Activated CD8-positive, alpha-beta T cell treated with anti-CD3 and anti-CD28 coated beads for 36 hours (primary cell): ENCODE data around the gene SRSF2. TPM values are rescaled to one million over a fixed set of nuclear protein-coding genes. Genes with fewer than 3 reads are reported as not detected.
A peak's percentile ranks its signal among the peaks of the same experiment; 100 is the strongest.
"Not testable (repeated sequence)": the region's sequence is repeated elsewhere in the genome, so short reads cannot be mapped to it uniquely, and the experiment has no call there.

ENCODE experiments used
- ATAC-seq: fragments of 200-7000 bp; cut with Tn5 transposase; one replicate; pipeline ENCODE4 v1.10.0; 2021; ENCODE audit warnings: mild to moderate bottlenecking, moderate library complexity
- CTCF ChIA-PET: fragments of 350-600 bp; sonication (Branson Sonifier 250); formaldehyde crosslinking; loops from one replicate; lab custom pipeline; 2021; ENCODE audit warnings: antibody characterized with exemption; lab: Charles Lee
- POLR2A ChIA-PET: fragments of 350-600 bp; sonication (Branson Sonifier 250); formaldehyde crosslinking; loops from one replicate; lab custom pipeline; 2021; ENCODE audit warnings: antibody characterized with exemption; lab: Charles Lee
- DNase-seq: peaks from one replicate; pipeline ENCODE4 v3.0.0-alpha.2; 2020
- H3K27ac Mint-ChIP-seq: one replicate; pipeline ENCODE4 v1.8.0; 2021; ENCODE audit warnings: mild to moderate bottlenecking, mixed read lengths
- H3K27me3 Mint-ChIP-seq: one replicate; pipeline ENCODE4 v1.8.0; 2021; ENCODE audit warnings: mixed read lengths
- H3K36me3 Mint-ChIP-seq: one replicate; pipeline ENCODE4 v1.8.0; 2021; ENCODE audit warnings: low read depth, mixed read lengths
- H3K4me1 Mint-ChIP-seq: one replicate; pipeline ENCODE4 v1.8.0; 2021; ENCODE audit warnings: low read depth, mixed read lengths
- H3K4me3 Mint-ChIP-seq: one replicate; pipeline ENCODE4 v1.8.0; 2021; ENCODE audit warnings: mild to moderate bottlenecking, moderate library complexity, mixed read lengths
- H3K9me3 Mint-ChIP-seq: one replicate; pipeline ENCODE4 v1.8.0; 2021; ENCODE audit warnings: mixed read lengths
- CTCF ChIP-seq: fragments of 200-600 bp; IDR thresholded peaks from one replicate; pipeline ENCODE4 v1.8.0; 2022; ENCODE audit warnings: antibody characterized with exemption, mild to moderate bottlenecking
- intact Hi-C: fragments of 100-400 bp; cut with micrococcal nuclease; formaldehyde crosslinking; loops from one replicate; pipeline ENCODE4 v1.10.0; 2022
- total RNA-seq, 2 experiments: library from RNA; stranded (reverse); gene quantifications; one replicate each; pipeline ENCODE4 v1.2.3, GENCODE V29; 2021

SRSF2 gene
- total RNA-seq, 2 experiments from 2014 or later = 344 to 364 TPM

- DNase-seq = peak; percentile 72
- TF ChIP-seq CTCF = no peak
- Mint-ChIP-seq H3K27ac (no peak within 1 kb of the TSS), H3K4me3 (peak within 1 kb of the TSS; percentile 70), H3K36me3 (peaks cover 25% of the 10 kb centered on the region), H3K27me3 (no peaks in the 10 kb centered on the region), H3K4me1 (peaks cover 42% of the 10 kb centered on the region), H3K9me3 (no peaks in the 10 kb centered on the region)
- intact Hi-C loops = no loop called here
- ChIA-PET POLR2A (interaction anchor here (0.6 to 10.1 kb wide), 5 partner anchors 16 to 374 kb away, joined by 3 to 111 read pairs (median 3); partner anchors contain the start of genes JMJD6, METTL23, MFSD11 and SRSF2), CTCF (interaction anchor here (0.8 to 6.8 kb wide), 3 partner anchors 15 to 188 kb away, joined by 3 to 83 read pairs (median 7); partner anchors contain the start of genes JMJD6 and METTL23)
- peak; percentile 75 for ATAC-seq
Observed at GRCh38 chr17:76710863-76711611, 26.1 kb downstream of the SRSF2 start, which contains the start of gene MXRA7. TSS of gene MXRA7 (minus strand) at chr17:76710965. CDS start at chr17:76710946, 19 bp downstream.

- intact Hi-C loops, DNase-seq, H3K9me3 Mint-ChIP-seq, H3K27ac Mint-ChIP-seq, H3K27me3 Mint-ChIP-seq: not testable (repeated sequence)
- H3K4me1 Mint-ChIP-seq = peaks cover 34% of the 10 kb centered on the region
- peak overlapping the region; percentile 70 for H3K4me3 Mint-ChIP-seq
- H3K36me3 Mint-ChIP-seq = peaks cover 17% of the 10 kb centered on the region
- CTCF ChIA-PET = interaction anchor here (0.9 to 1.8 kb wide), 4 partner anchors 29 to 377 kb away, joined by 3 to 7 read pairs (median 4); no protein-coding TSS in a partner anchor
- ATAC-seq = peak; percentile 21
- POLR2A ChIA-PET = interaction anchor here (0.6 to 10.1 kb wide), 7 partner anchors 13 to 780 kb away, joined by 3 to 111 read pairs (median 3); partner anchors contain the start of genes JMJD6, METTL23, MFSD11 and SRSF2
Observed at GRCh38 chr17:76709951-76710862, 26.9 kb downstream of the SRSF2 start.

GRCh38 chr17:76709077-76709950, 27.8 kb downstream of the SRSF2 start:
- no peak overlapping the region for H3K27ac Mint-ChIP-seq
- no peak for TF ChIP-seq CTCF
- H3K4me1 Mint-ChIP-seq = peaks cover 28% of the 10 kb centered on the region
- DNase-seq (no peak), ATAC-seq (no peak)
- peak overlapping the region; percentile 70 for H3K4me3 Mint-ChIP-seq
- peaks cover 13% of the 10 kb centered on the region for H3K36me3 Mint-ChIP-seq
- H3K9me3 Mint-ChIP-seq = no peaks in the 10 kb centered on the region
- ChIA-PET POLR2A (interaction anchor here (1.0 to 2.2 kb wide), 3 partner anchors 13 to 152 kb away, joined by 3 to 7 read pairs (median 3); no protein-coding TSS in a partner anchor), CTCF (interaction anchor here (0.9 to 1.8 kb wide), 6 partner anchors 8 to 377 kb away, joined by 3 to 6 read pairs (median 3); no protein-coding TSS in a partner anchor)
- no peaks in the 10 kb centered on the region for H3K27me3 Mint-ChIP-seq
- intact Hi-C loops = no loop called here

- intact Hi-C loops = no loop called here
- Mint-ChIP-seq H3K4me3 (no peak overlapping the region), H3K27me3 (no peaks in the 10 kb centered on the region), H3K27ac (no peak overlapping the region), H3K36me3 (peaks cover 2% of the 10 kb centered on the region), H3K9me3 (no peaks in the 10 kb centered on the region), H3K4me1 (peaks cover 17% of the 10 kb centered on the region)
- no peak for DNase-seq
- ATAC-seq = no peak
- no peak for TF ChIP-seq CTCF
- CTCF ChIA-PET = interaction anchor here (0.8 to 1.2 kb wide), 4 partner anchors 9 to 150 kb away, joined by 3 read pairs; no protein-coding TSS in a partner anchor
- POLR2A ChIA-PET = interaction anchor here (0.7 to 2.2 kb wide), 2 partner anchors 14 to 147 kb away, joined by 3 to 7 read pairs; no protein-coding TSS in a partner anchor
Observed at GRCh38 chr17:76707985-76708807, 28.9 kb downstream of the SRSF2 start.
